Renal cortical epithelial cell (primary cell): Measurements from ENCODE around the gene ARHGEF6. TPM values are rescaled to one million over a fixed set of nuclear protein-coding genes. Genes with fewer than 3 reads are reported as not detected.

Source experiments
- DNase-seq: peaks from one replicate; pipeline ENCODE4 v3.0.0-alpha.2; 2011; ENCODE audit warnings: low read depth
- total RNA-seq: library from RNA; depleted of rRNA; stranded (reverse); fragments of >200 nt; gene quantifications from 2 replicates; pipeline ENCODE4 v1.2.3, GENCODE V29; 2014

Gene ARHGEF6
- total RNA-seq, 1 donor from 2014 or later = 6.9 TPM

DNA sequence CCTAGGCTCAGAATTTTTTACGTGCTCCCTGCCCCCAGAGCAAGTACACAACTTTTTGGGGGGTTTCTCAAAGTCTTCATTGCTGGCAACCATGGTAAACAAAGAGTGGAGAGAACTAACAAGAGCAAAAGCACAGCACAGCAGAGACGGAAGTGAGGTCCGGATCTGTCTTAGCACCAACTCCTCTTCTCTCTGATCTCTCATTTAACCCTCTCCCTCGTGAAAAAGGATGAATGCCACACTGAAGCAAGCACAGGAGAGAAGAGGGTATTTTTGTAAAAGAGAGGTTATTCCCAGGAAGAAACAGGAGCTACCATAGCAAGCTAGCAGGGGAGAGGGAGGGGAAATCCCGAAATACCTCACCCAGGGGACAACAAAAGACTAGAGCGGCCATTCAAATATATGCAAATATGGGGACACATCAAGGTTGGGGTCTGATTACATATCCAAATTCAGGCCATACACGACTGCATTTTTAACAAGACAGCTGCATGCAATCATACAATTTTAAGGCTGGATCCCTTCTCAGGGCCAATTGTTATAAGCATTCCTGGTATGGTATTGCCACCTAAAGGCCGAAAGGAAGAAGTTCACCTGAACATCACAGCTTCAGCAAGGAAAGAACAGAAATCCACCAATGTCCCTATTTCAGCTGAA lies 86.2 kb downstream of the ARHGEF6 start:
- DNase-seq = peak; percentile 38

DNA sequence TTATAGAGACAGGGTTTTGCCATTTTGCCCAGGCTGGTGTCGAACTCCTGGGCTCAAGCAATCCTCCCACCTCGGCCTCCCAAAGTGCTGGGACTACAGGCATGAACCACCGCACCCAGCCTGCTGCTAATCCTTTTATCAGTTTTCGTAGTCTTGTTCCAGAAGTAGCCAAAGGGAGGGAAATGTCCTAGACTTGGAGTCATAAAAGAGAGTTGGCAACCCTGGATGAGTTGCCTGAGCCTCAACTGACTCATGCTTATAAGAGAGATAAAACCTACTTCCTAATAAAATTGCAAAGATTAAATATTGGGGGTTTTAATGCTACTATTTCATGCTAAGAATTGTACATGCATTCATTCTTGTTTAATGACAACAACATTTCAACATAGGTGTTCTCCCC lies 88.5 kb downstream of the ARHGEF6 start:
- no peak for DNase-seq

- peak; percentile 73 for DNase-seq
Measured at GRCh38 chrX:136691028-136691809, 89.5 kb downstream of the ARHGEF6 start.

DNA sequence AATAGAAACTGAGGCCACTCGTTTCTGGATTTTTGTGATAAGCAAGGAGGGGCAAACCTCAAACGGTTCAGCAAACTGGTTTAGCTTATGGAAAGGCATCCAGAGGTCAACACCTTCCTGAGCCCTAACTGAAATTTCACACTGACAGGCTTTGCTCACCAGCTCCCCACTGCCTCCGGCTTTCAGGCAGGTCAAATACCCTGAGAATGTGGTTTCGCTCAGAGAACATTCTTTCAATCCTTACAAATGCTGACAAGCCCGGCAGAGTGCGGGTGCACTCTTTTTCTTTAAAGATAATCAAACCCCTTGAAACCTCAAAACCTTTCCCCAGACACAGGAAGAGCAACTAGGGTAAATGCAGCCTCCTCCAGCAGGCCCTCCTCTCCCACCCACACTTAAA lies 91.3 kb downstream of the ARHGEF6 start:
- DNase-seq = peak; percentile 52

- DNase-seq = no peak
Measured at GRCh38 chrX:136687457-136687856, 93.3 kb downstream of the ARHGEF6 start.

GRCh38 chrX:136684120-136684519 lies 96.6 kb downstream of the ARHGEF6 start:
- peak; percentile 70 for DNase-seq

GRCh38 chrX:136679531-136679930 lies 101.2 kb downstream of the ARHGEF6 start:
- DNase-seq = no peak

DNA sequence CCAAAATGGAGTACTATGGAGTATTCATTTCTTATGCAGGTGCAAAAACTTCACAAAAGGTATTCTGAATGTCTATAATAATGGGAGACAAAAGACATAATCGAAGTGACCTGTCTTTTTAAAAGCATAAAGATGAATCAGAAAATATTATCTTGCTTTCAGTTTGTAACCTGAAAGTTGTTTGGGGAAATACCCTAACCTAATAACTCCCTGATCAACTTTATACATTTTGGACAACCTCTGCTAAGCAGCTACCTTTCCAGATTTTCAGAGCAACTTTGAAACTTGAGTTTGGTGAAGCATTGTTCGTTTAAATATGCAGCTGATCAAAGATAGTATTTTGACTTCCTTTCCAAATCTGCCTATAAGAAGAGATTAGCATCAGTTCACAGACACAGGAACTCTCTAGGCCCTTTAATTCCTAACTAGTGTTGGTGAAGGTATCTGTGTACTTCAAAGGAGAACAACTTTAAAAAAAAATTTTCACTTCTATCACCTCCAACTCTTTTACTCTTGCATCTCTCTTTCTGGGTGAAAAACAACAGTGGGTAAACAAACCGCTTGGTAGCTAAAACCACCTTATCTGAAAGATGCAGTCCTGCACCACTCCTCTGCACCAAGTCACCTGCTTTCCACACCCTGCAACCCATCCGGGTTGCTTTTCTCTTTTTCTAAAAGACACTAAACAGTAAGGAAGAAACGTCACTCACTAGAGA lies 106.3 kb downstream of the ARHGEF6 start:
- DNase-seq = no peak

- no peak for DNase-seq
Measured at GRCh38 chrX:136671006-136671610, 109.6 kb downstream of the ARHGEF6 start.

GRCh38 chrX:136667446-136668168 lies 113.1 kb downstream of the ARHGEF6 start:
- DNase-seq = peak; percentile 64

GRCh38 chrX:136666088-136666487 lies 114.6 kb downstream of the ARHGEF6 start:
- no peak for DNase-seq

DNA sequence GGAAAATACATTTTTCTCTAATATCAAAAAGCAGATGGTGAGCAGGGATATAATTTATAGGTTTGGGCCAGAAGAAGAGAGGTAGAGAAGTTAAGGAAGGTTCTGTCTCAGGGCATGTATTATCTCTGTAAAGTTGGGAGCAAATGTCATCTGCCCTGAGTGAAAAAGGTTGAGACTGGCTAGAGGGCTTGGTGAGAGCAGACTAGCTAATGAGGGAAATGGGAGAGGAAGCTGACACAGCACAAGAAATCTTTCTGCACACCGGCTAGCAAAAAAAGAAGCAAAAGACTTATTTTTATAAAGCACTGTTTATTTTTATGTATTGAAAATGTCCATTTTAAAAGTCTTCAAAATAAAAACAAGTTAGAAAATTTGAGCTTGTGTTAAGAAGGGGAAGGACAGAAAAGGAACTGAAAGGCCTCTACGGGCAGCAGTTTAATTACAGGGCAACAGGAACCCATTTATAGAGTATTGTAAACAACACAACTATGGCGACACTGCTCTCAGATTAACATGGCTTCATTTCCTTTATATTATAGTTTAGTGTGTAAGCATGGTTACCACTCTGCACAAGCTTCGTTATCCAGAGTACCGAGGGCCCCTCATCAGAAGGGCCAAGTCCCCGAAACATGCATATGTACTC lies 115.4 kb downstream of the ARHGEF6 start:
- no peak for DNase-seq

- DNase-seq = no peak
Measured at GRCh38 chrX:136662976-136663375, 117.8 kb downstream of the ARHGEF6 start.

DNA sequence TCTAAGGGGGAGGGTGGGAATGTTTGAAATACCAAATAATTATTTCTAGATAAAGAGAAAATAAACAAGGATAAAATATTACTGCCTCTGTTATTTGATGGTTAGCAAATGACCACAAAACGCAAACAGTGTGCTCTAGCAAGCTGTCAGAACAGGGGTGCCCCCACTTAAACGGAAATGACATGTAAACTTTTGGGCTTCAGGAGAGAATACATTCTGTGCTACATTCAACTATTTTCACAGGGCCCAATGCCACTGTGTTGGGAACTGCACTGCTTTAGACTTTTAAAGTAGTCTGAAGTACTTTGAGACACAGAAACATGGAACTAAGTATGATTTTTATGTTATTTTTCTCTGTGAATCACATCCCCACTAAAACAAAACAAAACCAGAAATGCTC lies 118.6 kb downstream of the ARHGEF6 start:
- DNase-seq = no peak

DNA sequence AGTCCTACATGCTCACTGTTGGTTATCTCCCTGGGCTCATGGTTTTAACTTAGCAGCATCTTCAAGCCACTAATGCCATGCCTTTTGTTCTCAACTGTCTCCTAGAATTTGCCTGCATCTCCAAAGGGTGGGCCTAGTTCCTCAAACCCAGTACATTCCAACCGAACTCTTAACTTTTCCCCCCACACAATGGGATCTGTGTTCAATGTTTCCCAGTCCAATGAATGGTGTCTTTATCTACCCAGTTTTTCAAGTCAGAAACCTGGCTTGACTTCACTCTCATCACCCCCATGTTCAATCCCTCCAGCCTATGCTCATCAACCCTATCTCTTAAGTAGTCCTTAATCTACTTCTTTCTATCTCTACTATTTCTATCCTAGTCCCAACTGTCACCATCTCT lies 119.8 kb downstream of the ARHGEF6 start:
- no peak for DNase-seq

GRCh38 chrX:136659174-136659573 lies 121.6 kb downstream of the ARHGEF6 start:
- no peak for DNase-seq

DNA sequence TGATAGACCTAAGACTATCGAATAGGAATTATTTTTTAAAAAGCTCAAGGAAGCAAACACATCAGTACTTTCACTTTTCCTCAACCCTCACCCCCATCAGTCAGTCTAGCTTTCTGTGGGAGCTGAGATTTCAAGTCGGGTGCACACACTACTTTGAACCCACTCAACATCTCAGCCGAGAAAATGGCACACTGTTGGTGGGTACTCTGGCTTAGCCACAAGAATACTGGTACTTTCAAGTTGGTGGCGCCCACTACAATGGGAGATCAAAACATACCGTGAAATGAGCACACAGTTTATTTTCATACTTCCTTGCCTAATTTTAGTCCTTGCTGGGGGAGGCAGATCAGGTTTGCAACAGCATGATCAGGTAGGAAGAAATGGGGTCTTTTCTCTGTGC lies 122.6 kb downstream of the ARHGEF6 start:
- DNase-seq = no peak

- DNase-seq = no peak
Measured at GRCh38 chrX:136656361-136656964, 124.3 kb downstream of the ARHGEF6 start.

DNA sequence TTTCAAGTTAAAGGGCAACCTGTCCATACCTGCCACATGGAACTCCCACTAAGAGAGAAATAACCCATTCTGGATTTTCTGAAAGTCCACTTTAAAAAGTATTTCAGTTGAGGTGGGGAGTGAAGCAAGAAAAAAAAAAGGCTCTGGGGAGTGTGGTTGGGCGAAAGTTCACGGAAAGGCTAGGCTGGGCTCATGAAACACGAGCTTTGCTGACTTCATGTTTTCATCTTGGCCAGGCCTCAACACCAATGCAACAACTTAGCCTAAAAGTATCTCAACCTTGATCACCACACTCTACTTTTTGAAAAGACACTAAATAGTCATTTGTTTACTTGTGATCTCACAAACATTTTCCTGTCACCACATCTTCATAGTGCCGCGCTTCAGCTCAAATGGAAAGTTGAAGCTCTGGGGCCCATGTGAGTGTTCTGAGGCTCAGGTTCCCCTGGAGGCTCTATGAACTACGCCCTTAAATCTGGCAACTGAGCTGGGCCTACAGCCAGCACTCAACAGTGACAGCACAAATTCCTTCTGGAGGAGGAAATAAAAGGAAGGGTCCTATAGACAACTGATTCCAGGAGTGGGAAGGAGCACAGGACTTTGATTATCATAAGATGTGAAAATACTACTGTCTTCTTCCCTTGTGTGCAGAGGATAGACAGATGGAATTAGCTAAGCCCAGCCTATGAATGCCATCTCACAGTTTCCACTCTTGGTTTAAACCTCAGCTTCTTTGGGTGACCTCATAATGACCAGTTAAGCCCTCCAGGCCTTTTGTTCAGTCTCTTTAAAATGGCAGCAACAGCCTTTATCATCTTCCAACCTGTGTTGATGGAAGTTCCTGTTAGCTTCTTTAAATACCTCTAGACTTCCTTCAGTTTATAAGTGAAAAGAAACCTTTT lies 127.7 kb downstream of the ARHGEF6 start:
- DNase-seq = no peak

DNA sequence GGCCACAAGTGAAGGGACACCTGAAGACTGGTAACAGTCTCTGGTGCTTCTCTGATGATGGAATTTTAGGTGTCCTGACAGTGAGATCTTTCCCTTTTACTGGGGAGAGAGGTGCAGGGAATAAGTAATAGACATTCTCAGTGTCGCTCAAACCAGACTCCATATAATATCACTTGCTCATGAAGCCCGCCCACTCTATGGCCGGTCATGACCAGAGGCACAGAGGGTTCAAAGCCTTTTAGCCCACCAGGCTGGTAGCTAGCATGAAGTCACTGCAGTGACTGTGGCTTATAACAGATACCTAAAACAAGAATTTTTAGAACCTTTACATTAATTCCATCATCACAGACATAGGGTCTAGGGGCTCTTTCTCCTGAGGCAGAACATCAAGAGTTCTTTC lies 129.9 kb downstream of the ARHGEF6 start:
- no peak for DNase-seq
